ENCODE results near the gene SNED1. TPM values are rescaled to one million over a fixed set of nuclear protein-coding genes. Genes with fewer than 3 reads are reported as not detected.

SNED1 gene
- polyA plus RNA-seq, 2 donors = 3.3 to 3.6 TPM

- H3K36me3 ChIP-seq (ENCODE audit: control insufficient read depth in 2 of 2, insufficient read depth in 2 of 2, low read length in 1 of 2) = no peaks in the 10 kb centered on the region
- WGBS, 2 donors = 43 to 71% methylated on average over 29 of the region's 29 CpGs
- H3K9me3 ChIP-seq (ENCODE audit: control insufficient read depth in 2 of 2, insufficient read depth in 1 of 2, low read depth in 1 of 2, low read length in 1 of 2) = no peaks in the 10 kb centered on the region
- no peak overlapping the region for H3K4me3 ChIP-seq (ENCODE audit: low read depth in 1 of 2, low read length in 2 of 2)
- peaks cover 10 to 26% of the 10 kb centered on the region in 2 donors for H3K4me1 ChIP-seq (ENCODE audit: control insufficient read depth in 2 of 2, insufficient read depth in 2 of 2, low read length in 1 of 2)
- H3K27ac ChIP-seq (ENCODE audit: low read depth in 2 of 2, low read length in 1 of 2) = no peak overlapping the region
- H3K27me3 ChIP-seq (ENCODE audit: control insufficient read depth in 1 of 2, insufficient read depth in 2 of 2, low read length in 2 of 2) = no peaks in the 10 kb centered on the region
These were observed 13.5 kb downstream of the SNED1 start for GRCh38 chr2:241011751-241012510.

- H3K36me3 ChIP-seq (ENCODE audit: control insufficient read depth in 2 of 2, insufficient read depth in 2 of 2, low read length in 1 of 2) = peaks cover 0 to 4% of the 10 kb centered on the region in 2 donors
- H3K4me1 ChIP-seq (ENCODE audit: control insufficient read depth in 2 of 2, insufficient read depth in 2 of 2, low read length in 1 of 2) = peaks cover 8 to 16% of the 10 kb centered on the region in 2 donors
- H3K4me3 ChIP-seq (ENCODE audit: low read depth in 1 of 2, low read length in 2 of 2) = no peak overlapping the region
- H3K27ac ChIP-seq (ENCODE audit: low read depth in 2 of 2, low read length in 1 of 2) = no peak overlapping the region
- H3K27me3 ChIP-seq (ENCODE audit: control insufficient read depth in 1 of 2, insufficient read depth in 2 of 2, low read length in 2 of 2) = no peaks in the 10 kb centered on the region
- H3K9me3 ChIP-seq (ENCODE audit: control insufficient read depth in 2 of 2, insufficient read depth in 1 of 2, low read depth in 1 of 2, low read length in 1 of 2) = no peaks in the 10 kb centered on the region
- WGBS, 2 donors = 92% methylated on average over 6 of the region's 6 CpGs
These were observed 15.8 kb downstream of the SNED1 start for GRCh38 chr2:241014224-241014623.

- Histone ChIP-seq H3K4me3 (ENCODE audit: low read depth in 1 of 2, low read length in 2 of 2) (no peak overlapping the region), H3K4me1 (ENCODE audit: control insufficient read depth in 2 of 2, insufficient read depth in 2 of 2, low read length in 1 of 2) (peaks cover 8 to 10% of the 10 kb centered on the region in 2 donors), H3K9me3 (ENCODE audit: control insufficient read depth in 2 of 2, insufficient read depth in 1 of 2, low read depth in 1 of 2, low read length in 1 of 2) (no peaks in the 10 kb centered on the region), H3K36me3 (ENCODE audit: control insufficient read depth in 2 of 2, insufficient read depth in 2 of 2, low read length in 1 of 2) (peaks cover 0 to 4% of the 10 kb centered on the region in 2 donors), H3K27ac (ENCODE audit: low read depth in 2 of 2, low read length in 1 of 2) (no peak overlapping the region), H3K27me3 (ENCODE audit: control insufficient read depth in 1 of 2, insufficient read depth in 2 of 2, low read length in 2 of 2) (no peaks in the 10 kb centered on the region)
- whole genome bisulfite sequencing, 2 donors = 84 to 91% methylated on average over 10 of the region's 10 CpGs
These were observed 16.3 kb downstream of the SNED1 start for GRCh38 chr2:241014764-241015163.

- no peaks in the 10 kb centered on the region for H3K27me3 ChIP-seq (ENCODE audit: control insufficient read depth in 1 of 2, insufficient read depth in 2 of 2, low read length in 2 of 2)
- 92 to 93% methylated on average over 13 of the region's 13 CpGs for WGBS, 2 donors
- H3K9me3 ChIP-seq (ENCODE audit: control insufficient read depth in 2 of 2, insufficient read depth in 1 of 2, low read depth in 1 of 2, low read length in 1 of 2) = peaks cover 0 to 2% of the 10 kb centered on the region in 2 donors
These were observed 17.0 kb downstream of the SNED1 start for GRCh38 chr2:241015439-241015838.

GRCh38 chr2:241017228-241017940, 19.0 kb downstream of the SNED1 start:
- WGBS, 2 donors = 92 to 93% methylated on average over 13 of the region's 13 CpGs
- peaks cover 0 to 3% of the 10 kb centered on the region in 2 donors for H3K4me1 ChIP-seq (ENCODE audit: control insufficient read depth in 2 of 2, insufficient read depth in 2 of 2, low read length in 1 of 2)
- H3K36me3 ChIP-seq (ENCODE audit: control insufficient read depth in 2 of 2, insufficient read depth in 2 of 2, low read length in 1 of 2) = peaks cover 0 to 4% of the 10 kb centered on the region in 2 donors
- H3K9me3 ChIP-seq (ENCODE audit: control insufficient read depth in 2 of 2, insufficient read depth in 1 of 2, low read depth in 1 of 2, low read length in 1 of 2) = peaks cover 0 to 2% of the 10 kb centered on the region in 2 donors
- H3K4me3 ChIP-seq (ENCODE audit: low read depth in 1 of 2, low read length in 2 of 2) = no peak overlapping the region
- no peaks in the 10 kb centered on the region for H3K27me3 ChIP-seq (ENCODE audit: control insufficient read depth in 1 of 2, insufficient read depth in 2 of 2, low read length in 2 of 2)
- no peak overlapping the region for H3K27ac ChIP-seq (ENCODE audit: low read depth in 2 of 2, low read length in 1 of 2)

More at GRCh38 chr2:241015439-241015838, 17.0 kb downstream of the SNED1 start:
- H3K4me3 ChIP-seq (ENCODE audit: low read depth in 1 of 2, low read length in 2 of 2) = no peak overlapping the region
- H3K4me1 ChIP-seq (ENCODE audit: control insufficient read depth in 2 of 2, insufficient read depth in 2 of 2, low read length in 1 of 2) = peaks cover 3 to 4% of the 10 kb centered on the region in 2 donors
- H3K27ac ChIP-seq (ENCODE audit: low read depth in 2 of 2, low read length in 1 of 2) = no peak overlapping the region
- peaks cover 0 to 4% of the 10 kb centered on the region in 2 donors for H3K36me3 ChIP-seq (ENCODE audit: control insufficient read depth in 2 of 2, insufficient read depth in 2 of 2, low read length in 1 of 2)

GRCh38 chr2:241018051-241018891, 19.9 kb downstream of the SNED1 start:
- WGBS, 2 donors = 84 to 91% methylated on average over 26 of the region's 26 CpGs
- H3K27ac ChIP-seq (ENCODE audit: low read depth in 2 of 2, low read length in 1 of 2) = no peak overlapping the region
- H3K27me3 ChIP-seq (ENCODE audit: control insufficient read depth in 1 of 2, insufficient read depth in 2 of 2, low read length in 2 of 2) = no peaks in the 10 kb centered on the region
- H3K36me3 ChIP-seq (ENCODE audit: control insufficient read depth in 2 of 2, insufficient read depth in 2 of 2, low read length in 1 of 2) = peaks cover 0 to 4% of the 10 kb centered on the region in 2 donors
- no peak overlapping the region for H3K4me3 ChIP-seq (ENCODE audit: low read depth in 1 of 2, low read length in 2 of 2)
- peaks cover 0 to 3% of the 10 kb centered on the region in 2 donors for H3K4me1 ChIP-seq (ENCODE audit: control insufficient read depth in 2 of 2, insufficient read depth in 2 of 2, low read length in 1 of 2)
- peaks cover 0 to 2% of the 10 kb centered on the region in 2 donors for H3K9me3 ChIP-seq (ENCODE audit: control insufficient read depth in 2 of 2, insufficient read depth in 1 of 2, low read depth in 1 of 2, low read length in 1 of 2)

- H3K4me3 ChIP-seq (ENCODE audit: low read depth in 1 of 2, low read length in 2 of 2) = no peak overlapping the region
- H3K36me3 ChIP-seq (ENCODE audit: control insufficient read depth in 2 of 2, insufficient read depth in 2 of 2, low read length in 1 of 2) = peaks cover 0 to 4% of the 10 kb centered on the region in 2 donors
- H3K9me3 ChIP-seq (ENCODE audit: control insufficient read depth in 2 of 2, insufficient read depth in 1 of 2, low read depth in 1 of 2, low read length in 1 of 2) = peaks cover 0 to 2% of the 10 kb centered on the region in 2 donors
- H3K27me3 ChIP-seq (ENCODE audit: control insufficient read depth in 1 of 2, insufficient read depth in 2 of 2, low read length in 2 of 2) = no peaks in the 10 kb centered on the region
- WGBS, 2 donors = 96 to 97% methylated on average over 20 of the region's 20 CpGs
- peaks cover 0 to 3% of the 10 kb centered on the region in 2 donors for H3K4me1 ChIP-seq (ENCODE audit: control insufficient read depth in 2 of 2, insufficient read depth in 2 of 2, low read length in 1 of 2)
- H3K27ac ChIP-seq (ENCODE audit: low read depth in 2 of 2, low read length in 1 of 2) = no peak overlapping the region
These were observed 21.2 kb downstream of the SNED1 start for GRCh38 chr2:241019441-241020139.

- H3K4me3 ChIP-seq (ENCODE audit: low read depth in 1 of 2, low read length in 2 of 2) = no peak overlapping the region
- peaks cover 2 to 3% of the 10 kb centered on the region in 2 donors for H3K9me3 ChIP-seq (ENCODE audit: control insufficient read depth in 2 of 2, insufficient read depth in 1 of 2, low read depth in 1 of 2, low read length in 1 of 2)
- H3K4me1 ChIP-seq (ENCODE audit: control insufficient read depth in 2 of 2, insufficient read depth in 2 of 2, low read length in 1 of 2) = peaks cover 0 to 3% of the 10 kb centered on the region in 2 donors
- no peak overlapping the region for H3K27ac ChIP-seq (ENCODE audit: low read depth in 2 of 2, low read length in 1 of 2)
- WGBS, 2 donors = 97 to 98% methylated on average over 10 of the region's 10 CpGs
- H3K36me3 ChIP-seq (ENCODE audit: control insufficient read depth in 2 of 2, insufficient read depth in 2 of 2, low read length in 1 of 2) = peaks cover 0 to 4% of the 10 kb centered on the region in 2 donors
- no peaks in the 10 kb centered on the region for H3K27me3 ChIP-seq (ENCODE audit: control insufficient read depth in 1 of 2, insufficient read depth in 2 of 2, low read length in 2 of 2)
These were observed 21.8 kb downstream of the SNED1 start for GRCh38 chr2:241020201-241020600.
